HG03442 (cell line): ENCODE measurements around the gene RASGRF2.

Source experiments
- ATAC-seq: cut with Tn5 transposase; IDR thresholded peaks from one replicate; pipeline ENCODE4 v1.9.1; 2021; ENCODE audit warnings: mild to moderate bottlenecking, moderate library complexity; ENCODE audit not compliant: unreplicated experiment

Gene RASGRF2

DNA sequence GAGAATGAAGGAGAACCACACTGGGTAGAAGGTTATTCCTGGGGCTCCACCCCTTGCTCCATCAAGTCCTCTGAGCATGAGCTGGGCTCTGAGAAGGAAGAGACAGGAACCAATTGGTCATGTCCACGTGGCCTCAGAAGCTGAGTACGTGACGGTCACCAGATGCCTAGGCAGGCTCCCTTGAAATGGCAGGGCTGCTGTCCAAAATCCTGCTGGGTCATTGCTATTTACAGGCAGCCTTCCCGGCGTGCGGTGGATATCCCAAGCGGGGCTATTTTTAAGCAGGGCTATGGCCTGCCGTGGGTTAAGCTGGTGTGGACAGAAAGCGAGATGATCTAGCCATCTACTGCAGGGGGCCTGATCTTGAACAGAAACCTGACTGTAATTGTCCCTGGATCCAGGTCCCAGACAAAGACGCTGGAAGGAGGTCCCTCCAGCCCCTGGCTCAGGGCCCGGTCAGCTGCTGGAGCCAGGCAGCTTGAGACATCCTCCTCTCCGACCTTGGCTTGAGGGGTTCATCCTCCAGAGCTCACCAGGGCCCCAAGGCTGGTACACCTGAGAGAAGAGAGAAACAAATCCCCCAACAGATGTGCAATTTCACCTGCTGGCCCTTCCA is 272.4 kb downstream of the RASGRF2 start:
- ATAC-seq, result no peak

DNA sequence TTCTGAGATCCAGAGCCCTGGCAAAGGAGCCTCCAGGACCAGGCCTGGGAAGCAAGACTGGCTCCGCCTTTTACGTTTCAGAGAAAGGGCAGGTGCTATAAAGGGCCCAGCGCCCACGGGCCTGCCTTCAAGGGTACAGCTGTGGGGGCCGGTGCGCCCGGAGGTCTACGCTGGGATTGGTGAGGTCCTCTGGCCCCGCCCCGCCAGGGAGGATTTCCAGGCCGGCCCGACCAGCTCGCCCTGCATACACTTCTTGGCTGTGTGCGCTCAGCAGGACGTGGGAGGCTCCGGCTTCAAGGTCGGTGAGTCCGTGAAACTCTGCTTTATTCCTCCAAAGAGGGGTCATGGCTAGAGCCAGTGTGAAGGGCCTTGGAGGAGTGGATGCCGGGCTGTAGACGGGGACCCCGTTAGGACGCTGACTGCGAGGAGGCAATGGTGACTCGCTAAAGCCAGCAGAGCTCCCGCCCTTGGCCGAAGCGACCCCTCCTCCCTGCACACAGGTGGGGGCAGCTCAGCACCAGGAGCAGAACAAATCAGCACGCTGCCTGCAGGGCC is 273.0 kb downstream of the RASGRF2 start, which contains the start of gene CKMT2:
CKMT2 (plus strand) TSS at position 243 of the 555 bp plus-strand sequence. CDS start 17,811 bp downstream, outside the sequence.
- ATAC-seq, result no peak

GRCh38 chr5:81234299-81234698 is 274.1 kb downstream of the RASGRF2 start:
- ATAC-seq, result no peak

DNA sequence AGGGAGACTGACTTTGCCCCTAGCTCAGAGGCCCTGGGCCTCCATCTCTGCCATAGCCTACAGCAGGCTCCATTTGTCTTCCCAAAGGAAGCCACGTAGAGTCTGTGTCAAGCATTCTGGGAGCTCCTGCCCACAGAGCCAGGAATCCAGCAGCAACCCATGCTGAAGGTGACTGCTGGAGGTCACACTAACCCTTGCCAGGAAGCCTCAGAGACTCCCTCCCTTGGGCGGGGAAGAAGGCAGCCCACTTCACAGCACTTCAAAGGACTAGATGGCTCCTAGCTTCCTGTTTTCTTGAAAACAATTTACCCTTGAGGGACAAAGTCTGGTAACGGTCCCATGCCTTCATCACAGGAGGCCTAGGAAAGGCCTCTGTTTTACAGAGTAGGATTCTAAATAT is 274.6 kb downstream of the RASGRF2 start:
- ATAC-seq, result no peak

GRCh38 chr5:81235287-81236072 is 275.3 kb downstream of the RASGRF2 start:
- ATAC-seq, result no peak

GRCh38 chr5:81238460-81238859 is 278.3 kb downstream of the RASGRF2 start:
- no peak for ATAC-seq

DNA sequence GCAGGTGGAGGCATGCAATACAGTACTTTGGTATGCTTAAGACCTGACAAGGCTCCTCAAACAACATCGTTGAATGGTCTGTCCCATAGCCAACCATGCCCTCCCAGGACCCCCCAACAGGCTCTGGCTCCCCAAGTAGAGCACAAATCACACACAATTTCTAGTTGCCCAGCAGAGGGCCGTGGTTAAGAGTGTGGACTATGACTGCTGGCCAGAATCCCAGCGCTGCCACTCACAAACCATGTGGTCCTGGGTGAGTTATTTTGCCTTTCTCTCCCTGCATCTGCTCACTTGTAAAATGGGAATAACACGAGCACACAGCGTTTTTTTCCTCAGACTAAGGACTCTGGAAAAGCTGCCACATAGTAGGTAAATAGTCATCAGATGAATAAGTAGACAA is 279.4 kb downstream of the RASGRF2 start:
- no peak for ATAC-seq

DNA sequence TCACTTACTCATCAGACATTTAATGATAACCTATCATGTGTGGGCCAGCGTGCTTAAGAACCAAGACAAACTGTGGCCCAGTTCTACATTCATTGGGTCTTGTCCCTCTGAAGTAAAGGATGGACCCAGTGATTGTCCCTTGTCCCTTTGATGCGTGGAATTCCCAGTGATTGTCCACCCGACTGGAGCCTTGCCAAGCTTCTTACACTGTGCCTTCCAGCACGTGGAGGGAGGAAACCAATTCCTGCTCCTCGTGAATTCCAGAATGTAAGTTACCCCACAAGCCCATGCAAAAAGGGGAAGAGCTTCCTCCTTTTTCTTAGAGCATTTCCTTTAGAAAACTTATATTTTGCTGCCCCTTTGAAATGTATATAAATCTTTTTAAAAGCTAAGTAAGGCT is 280.8 kb downstream of the RASGRF2 start:
- no peak for ATAC-seq

- ATAC-seq, result no peak
Measured at GRCh38 chr5:81241961-81242648, 281.9 kb downstream of the RASGRF2 start.

GRCh38 chr5:81242906-81243436 is 282.8 kb downstream of the RASGRF2 start:
- no peak for ATAC-seq

- no peak for ATAC-seq
Measured at GRCh38 chr5:81244451-81244850, 284.3 kb downstream of the RASGRF2 start.

- no peak for ATAC-seq
Measured at GRCh38 chr5:81245871-81246235, 285.7 kb downstream of the RASGRF2 start.

GRCh38 chr5:81246697-81247096 is 286.5 kb downstream of the RASGRF2 start:
- no peak for ATAC-seq

DNA sequence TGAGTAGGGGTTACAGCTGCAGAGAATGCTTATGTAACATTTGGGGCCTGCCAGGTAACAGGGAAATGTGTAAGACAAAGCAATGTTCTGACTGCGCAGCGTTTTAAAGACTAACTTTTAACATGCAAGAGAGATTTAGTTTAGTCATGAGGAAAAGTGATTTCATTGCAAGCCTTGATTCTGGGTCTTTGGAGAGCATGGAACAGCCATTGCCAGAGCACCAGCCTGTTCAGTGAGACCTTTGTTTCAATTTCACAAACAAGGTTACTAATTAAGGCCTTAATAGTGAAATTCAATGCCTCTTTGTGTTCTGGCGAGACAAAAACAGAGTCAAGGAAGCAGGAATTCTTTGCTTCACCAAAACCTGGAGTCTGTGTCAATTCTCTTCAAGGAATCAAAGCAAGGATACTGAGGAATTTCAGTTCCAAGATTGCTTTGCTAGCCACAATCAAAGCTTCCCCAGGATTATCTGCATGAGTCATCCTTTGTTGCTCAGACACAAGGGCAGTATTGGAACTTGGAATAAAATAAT is 287.3 kb downstream of the RASGRF2 start:
- no peak for ATAC-seq

DNA sequence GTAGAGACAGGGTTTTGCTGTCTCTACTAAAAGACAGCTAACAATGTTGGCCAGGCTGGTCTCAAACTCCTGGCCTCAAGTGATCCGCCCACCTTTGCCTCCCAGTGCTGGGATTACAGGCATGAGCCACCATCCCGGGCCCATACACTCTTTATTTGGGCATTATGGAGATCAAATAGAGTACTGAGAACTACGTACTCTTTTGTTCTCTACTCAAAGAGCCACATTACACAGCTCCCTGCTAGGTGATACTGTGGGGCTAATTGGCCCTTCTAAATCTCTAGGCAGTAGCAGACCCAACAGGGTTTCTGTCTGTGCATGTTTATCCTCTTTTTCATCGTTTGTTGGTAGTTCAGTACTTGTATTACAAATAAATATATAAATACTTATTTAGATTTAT is 289.1 kb downstream of the RASGRF2 start:
- no peak for ATAC-seq

GRCh38 chr5:81250004-81250403 is 289.8 kb downstream of the RASGRF2 start:
- ATAC-seq, result no peak

GRCh38 chr5:81251922-81252321 is 291.8 kb downstream of the RASGRF2 start:
- ATAC-seq, result no peak

- no peak for ATAC-seq
Measured at GRCh38 chr5:81252904-81253303, 292.7 kb downstream of the RASGRF2 start.

DNA sequence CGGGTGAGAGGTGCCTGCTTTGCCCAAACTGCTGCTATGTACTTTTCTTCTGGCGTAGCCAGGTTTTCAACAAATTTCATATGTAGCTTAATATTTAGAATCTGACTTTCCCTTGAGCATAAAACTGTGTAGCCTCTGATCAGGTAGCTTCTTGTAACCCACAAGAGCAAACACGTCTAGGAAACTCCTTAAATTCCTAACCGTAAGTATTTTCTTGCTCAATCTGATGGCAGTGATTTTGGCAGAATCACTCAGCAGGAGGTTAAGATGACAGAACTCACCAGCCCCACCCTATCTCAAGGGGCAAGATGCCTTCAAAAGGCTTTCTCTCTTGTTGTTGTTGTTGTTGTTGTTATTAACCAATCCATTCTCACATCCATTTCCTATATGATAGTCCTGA is 293.7 kb downstream of the RASGRF2 start:
- ATAC-seq, result no peak

- ATAC-seq, result no peak
Measured at GRCh38 chr5:81254886-81255559, 294.9 kb downstream of the RASGRF2 start.

DNA sequence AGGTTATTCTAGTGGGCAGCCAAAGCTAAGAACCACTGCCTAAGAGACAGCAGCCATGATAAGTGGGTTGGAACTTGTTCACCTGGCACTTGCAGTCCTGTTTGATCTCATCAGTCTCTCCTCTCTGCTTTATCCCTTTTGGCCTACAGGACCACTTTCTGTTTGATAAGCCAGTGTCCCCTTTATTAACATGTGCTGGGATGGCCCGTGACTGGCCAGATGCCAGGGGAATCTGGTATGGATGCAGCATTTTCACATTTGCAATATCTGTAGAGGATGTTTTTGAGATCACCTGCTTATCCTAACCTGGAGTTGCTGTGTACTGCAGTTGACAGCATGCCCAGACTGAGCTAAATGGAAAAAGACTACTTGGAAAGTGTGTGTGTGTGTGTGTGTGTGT is 296.6 kb downstream of the RASGRF2 start:
- ATAC-seq, result no peak
